Measurements from ENCODE around the gene GLMN.

GLMN gene, protein sequence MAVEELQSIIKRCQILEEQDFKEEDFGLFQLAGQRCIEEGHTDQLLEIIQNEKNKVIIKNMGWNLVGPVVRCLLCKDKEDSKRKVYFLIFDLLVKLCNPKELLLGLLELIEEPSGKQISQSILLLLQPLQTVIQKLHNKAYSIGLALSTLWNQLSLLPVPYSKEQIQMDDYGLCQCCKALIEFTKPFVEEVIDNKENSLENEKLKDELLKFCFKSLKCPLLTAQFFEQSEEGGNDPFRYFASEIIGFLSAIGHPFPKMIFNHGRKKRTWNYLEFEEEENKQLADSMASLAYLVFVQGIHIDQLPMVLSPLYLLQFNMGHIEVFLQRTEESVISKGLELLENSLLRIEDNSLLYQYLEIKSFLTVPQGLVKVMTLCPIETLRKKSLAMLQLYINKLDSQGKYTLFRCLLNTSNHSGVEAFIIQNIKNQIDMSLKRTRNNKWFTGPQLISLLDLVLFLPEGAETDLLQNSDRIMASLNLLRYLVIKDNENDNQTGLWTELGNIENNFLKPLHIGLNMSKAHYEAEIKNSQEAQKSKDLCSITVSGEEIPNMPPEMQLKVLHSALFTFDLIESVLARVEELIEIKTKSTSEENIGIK

GRCh38 chr1:92298573-92299476 is at the start of gene GLMN, which contains the start of gene RPAP2:
Gene GLMN (minus strand): TSS chr1:92298987. CDS start chr1:92297999, 988 bp downstream.
Gene RPAP2 (plus strand): TSS chr1:92299059. CDS start chr1:92299074, 15 bp downstream.
- peaks cover 0 to 12% of the 10 kb centered on the region in 2 donors for H3K4me1 ChIP-seq (ENCODE audit: control insufficient read depth in 1 of 2, insufficient read depth in 2 of 2, low read length in 2 of 2)
- H3K36me3 ChIP-seq (ENCODE audit: control insufficient read depth in 1 of 2, insufficient read depth in 2 of 2, low read length in 2 of 2), result peaks cover 3 to 8% of the 10 kb centered on the region in 2 donors
- H3K4me3 ChIP-seq (ENCODE audit: low read depth in 1 of 2, low read length in 2 of 2), result peak within 1 kb of the TSS; percentile 81 to 94
- H3K9me3 ChIP-seq (ENCODE audit: control insufficient read depth in 1 of 2, low read length in 2 of 2), result no peaks in the 10 kb centered on the region
- no peaks in the 10 kb centered on the region for H3K27me3 ChIP-seq (ENCODE audit: low read depth, low read length)
- peak within 1 kb of the TSS; percentile 92 for H3K27ac ChIP-seq (ENCODE audit: low read length)

GRCh38 chr1:92346866-92347640 is 48.3 kb upstream of the GLMN start:
- H3K4me1 ChIP-seq (ENCODE audit: control insufficient read depth in 1 of 2, insufficient read depth in 2 of 2, low read length in 2 of 2), result no peaks in the 10 kb centered on the region
- H3K9me3 ChIP-seq (ENCODE audit: control insufficient read depth in 1 of 2, low read length in 2 of 2), result peaks cover 0 to 5% of the 10 kb centered on the region in 2 donors
- no peak overlapping the region for H3K27ac ChIP-seq (ENCODE audit: low read length)
- no peak overlapping the region for H3K4me3 ChIP-seq (ENCODE audit: low read depth in 1 of 2, low read length in 2 of 2)
- no peaks in the 10 kb centered on the region for H3K27me3 ChIP-seq (ENCODE audit: low read depth, low read length)
- peaks cover 22 to 45% of the 10 kb centered on the region in 2 donors for H3K36me3 ChIP-seq (ENCODE audit: control insufficient read depth in 1 of 2, insufficient read depth in 2 of 2, low read length in 2 of 2)

GRCh38 chr1:92343061-92343460 is 44.3 kb upstream of the GLMN start:
- no peak overlapping the region for H3K4me3 ChIP-seq (ENCODE audit: low read depth in 1 of 2, low read length in 2 of 2)
- H3K27ac ChIP-seq (ENCODE audit: low read length), result no peak overlapping the region
- H3K27me3 ChIP-seq (ENCODE audit: low read depth, low read length), result no peaks in the 10 kb centered on the region
- H3K9me3 ChIP-seq (ENCODE audit: control insufficient read depth in 1 of 2, low read length in 2 of 2), result no peaks in the 10 kb centered on the region
- H3K36me3 ChIP-seq (ENCODE audit: control insufficient read depth in 1 of 2, insufficient read depth in 2 of 2, low read length in 2 of 2), result peaks cover 23% of the 10 kb centered on the region in 2 donors
- no peaks in the 10 kb centered on the region for H3K4me1 ChIP-seq (ENCODE audit: control insufficient read depth in 1 of 2, insufficient read depth in 2 of 2, low read length in 2 of 2)

DNA sequence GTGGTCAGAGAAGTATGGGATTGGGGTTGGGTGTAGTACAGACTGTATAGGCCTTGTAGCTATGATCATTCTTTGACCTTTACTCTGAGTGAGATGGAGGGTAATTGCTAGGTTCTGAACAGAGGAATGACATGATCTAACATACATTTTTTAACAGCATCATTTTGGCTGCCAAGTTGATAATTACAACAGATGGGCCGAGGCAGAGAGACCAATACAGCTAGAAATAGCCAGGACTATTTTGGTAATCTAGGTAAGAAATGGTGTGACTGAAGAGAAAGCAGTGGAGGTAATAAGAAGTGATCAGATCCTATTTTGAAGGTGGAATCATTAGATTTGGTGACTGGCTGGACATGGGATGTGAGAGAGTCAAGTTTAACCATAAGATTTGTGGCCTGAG is 43.6 kb upstream of the GLMN start:
- H3K36me3 ChIP-seq (ENCODE audit: control insufficient read depth in 1 of 2, insufficient read depth in 2 of 2, low read length in 2 of 2), result peaks cover 16 to 21% of the 10 kb centered on the region in 2 donors
- H3K4me1 ChIP-seq (ENCODE audit: control insufficient read depth in 1 of 2, insufficient read depth in 2 of 2, low read length in 2 of 2), result no peaks in the 10 kb centered on the region
- H3K27me3 ChIP-seq (ENCODE audit: low read depth, low read length), result no peaks in the 10 kb centered on the region

GRCh38 chr1:92340154-92340553 is 41.4 kb upstream of the GLMN start:
- H3K27me3 ChIP-seq (ENCODE audit: low read depth, low read length), result no peaks in the 10 kb centered on the region
- no peak overlapping the region for H3K27ac ChIP-seq (ENCODE audit: low read length)
- H3K36me3 ChIP-seq (ENCODE audit: control insufficient read depth in 1 of 2, insufficient read depth in 2 of 2, low read length in 2 of 2), result peaks cover 15 to 18% of the 10 kb centered on the region in 2 donors
- no peaks in the 10 kb centered on the region for H3K9me3 ChIP-seq (ENCODE audit: control insufficient read depth in 1 of 2, low read length in 2 of 2)
- no peaks in the 10 kb centered on the region for H3K4me1 ChIP-seq (ENCODE audit: control insufficient read depth in 1 of 2, insufficient read depth in 2 of 2, low read length in 2 of 2)
- no peak overlapping the region for H3K4me3 ChIP-seq (ENCODE audit: low read depth in 1 of 2, low read length in 2 of 2)

More for the DNA sequence above, 43.6 kb upstream of the GLMN start:
- no peaks in the 10 kb centered on the region for H3K9me3 ChIP-seq (ENCODE audit: control insufficient read depth in 1 of 2, low read length in 2 of 2)
- no peak overlapping the region for H3K27ac ChIP-seq (ENCODE audit: low read length)
- no peak overlapping the region for H3K4me3 ChIP-seq (ENCODE audit: low read depth in 1 of 2, low read length in 2 of 2)

DNA sequence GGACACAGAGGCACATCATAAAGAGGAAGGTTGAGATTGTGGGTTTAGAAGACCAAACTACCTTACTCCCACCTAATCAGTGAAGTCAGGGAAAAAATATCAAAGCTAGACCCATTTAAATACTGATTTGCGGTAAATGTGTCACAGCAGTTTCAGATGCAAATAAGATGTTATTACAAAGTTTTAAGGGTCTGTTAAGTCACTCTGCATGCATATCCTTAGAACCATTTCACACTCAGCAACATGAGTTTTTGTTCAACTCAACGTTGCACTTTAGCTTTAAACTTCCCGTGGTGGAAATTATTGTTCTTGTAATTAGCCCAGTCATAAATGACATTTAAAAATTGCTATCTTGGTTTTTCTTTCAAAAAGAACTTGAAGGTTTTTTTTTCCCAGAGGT is 34.9 kb upstream of the GLMN start:
- no peaks in the 10 kb centered on the region for H3K9me3 ChIP-seq (ENCODE audit: control insufficient read depth in 1 of 2, low read length in 2 of 2)
- no peaks in the 10 kb centered on the region for H3K27me3 ChIP-seq (ENCODE audit: low read depth, low read length)
- peaks cover 0 to 19% of the 10 kb centered on the region in 2 donors for H3K36me3 ChIP-seq (ENCODE audit: control insufficient read depth in 1 of 2, insufficient read depth in 2 of 2, low read length in 2 of 2)
- no peak overlapping the region for H3K27ac ChIP-seq (ENCODE audit: low read length)
- H3K4me1 ChIP-seq (ENCODE audit: control insufficient read depth in 1 of 2, insufficient read depth in 2 of 2, low read length in 2 of 2), result no peaks in the 10 kb centered on the region
- H3K4me3 ChIP-seq (ENCODE audit: low read depth in 1 of 2, low read length in 2 of 2), result no peak overlapping the region

DNA sequence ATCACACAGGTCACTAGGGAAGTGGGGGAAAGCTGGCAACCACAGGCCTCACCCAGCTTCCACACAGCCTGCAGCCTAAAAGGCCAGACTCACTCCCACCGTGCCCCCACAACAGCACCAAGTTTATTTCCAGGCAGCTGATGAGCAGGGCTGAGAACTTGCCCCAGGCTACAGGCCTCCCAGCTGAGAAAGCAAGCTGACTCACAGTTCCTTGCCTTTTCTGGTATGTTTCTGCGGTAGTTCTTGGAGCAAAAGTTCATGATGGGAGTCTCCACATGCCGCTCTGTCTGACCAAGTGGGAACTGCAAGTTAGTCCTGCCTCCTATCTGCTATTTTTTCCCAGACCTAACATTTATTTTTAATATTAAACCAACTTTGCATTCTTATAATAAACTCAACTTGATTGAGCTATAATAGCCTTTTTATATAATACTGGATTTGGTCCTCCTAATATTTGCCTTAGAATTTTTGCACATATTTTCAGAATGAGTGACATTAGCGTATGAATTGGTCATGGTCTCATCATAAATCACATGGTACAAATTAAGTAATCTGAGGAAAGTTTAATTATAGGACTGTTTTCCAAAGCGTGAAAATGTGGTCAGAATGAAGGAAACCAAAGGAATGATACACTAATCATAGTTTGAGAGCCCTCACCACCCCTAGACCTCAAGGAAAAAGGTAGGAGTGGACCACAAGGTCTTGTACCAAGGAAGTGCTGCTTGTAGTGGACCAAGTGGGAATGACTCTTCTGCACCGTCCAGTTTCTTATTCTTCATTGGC is 30.8 kb upstream of the GLMN start:
- Histone ChIP-seq H3K27me3 (ENCODE audit: low read depth, low read length) (no peaks in the 10 kb centered on the region), H3K27ac (ENCODE audit: low read length) (no peak overlapping the region), H3K4me3 (ENCODE audit: low read depth in 1 of 2, low read length in 2 of 2) (no peak overlapping the region), H3K9me3 (ENCODE audit: control insufficient read depth in 1 of 2, low read length in 2 of 2) (peaks cover 7 to 21% of the 10 kb centered on the region in 2 donors), H3K36me3 (ENCODE audit: control insufficient read depth in 1 of 2, insufficient read depth in 2 of 2, low read length in 2 of 2) (peaks cover 3 to 37% of the 10 kb centered on the region in 2 donors), H3K4me1 (ENCODE audit: control insufficient read depth in 1 of 2, insufficient read depth in 2 of 2, low read length in 2 of 2) (no peaks in the 10 kb centered on the region)

- Histone ChIP-seq H3K27me3 (ENCODE audit: low read depth, low read length) (no peaks in the 10 kb centered on the region), H3K36me3 (ENCODE audit: control insufficient read depth in 1 of 2, insufficient read depth in 2 of 2, low read length in 2 of 2) (peaks cover 9 to 51% of the 10 kb centered on the region in 2 donors), H3K4me3 (ENCODE audit: low read depth in 1 of 2, low read length in 2 of 2) (no peak overlapping the region), H3K9me3 (ENCODE audit: control insufficient read depth in 1 of 2, low read length in 2 of 2) (peaks cover 7 to 21% of the 10 kb centered on the region in 2 donors), H3K27ac (ENCODE audit: low read length) (no peak overlapping the region), H3K4me1 (ENCODE audit: control insufficient read depth in 1 of 2, insufficient read depth in 2 of 2, low read length in 2 of 2) (no peaks in the 10 kb centered on the region)
Observed at GRCh38 chr1:92327794-92328193, 29.0 kb upstream of the GLMN start.

DNA sequence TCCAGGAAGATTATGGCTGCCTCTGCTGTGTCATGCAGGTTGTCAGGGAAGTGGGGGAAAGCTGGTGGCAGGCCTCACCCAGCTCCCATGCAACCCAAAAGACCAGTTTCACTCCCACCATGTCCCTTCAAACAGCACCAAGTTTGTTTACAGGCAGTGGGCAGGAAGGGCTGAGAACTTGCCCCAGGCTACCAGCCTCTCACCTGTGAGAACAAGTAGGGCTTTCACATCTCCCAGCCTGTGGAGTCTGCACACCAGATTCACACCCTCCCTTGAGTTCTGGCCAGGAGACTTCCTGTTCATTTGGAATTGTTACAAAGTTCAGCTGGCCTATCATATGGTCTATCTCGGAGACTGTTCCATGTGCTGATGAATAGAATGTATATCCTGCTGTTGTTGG is 27.9 kb upstream of the GLMN start:
- no peaks in the 10 kb centered on the region for H3K4me1 ChIP-seq (ENCODE audit: control insufficient read depth in 1 of 2, insufficient read depth in 2 of 2, low read length in 2 of 2)
- peaks cover 7 to 21% of the 10 kb centered on the region in 2 donors for H3K9me3 ChIP-seq (ENCODE audit: control insufficient read depth in 1 of 2, low read length in 2 of 2)
- H3K27me3 ChIP-seq (ENCODE audit: low read depth, low read length), result no peaks in the 10 kb centered on the region
- H3K27ac ChIP-seq (ENCODE audit: low read length), result no peak overlapping the region
- peaks cover 9 to 51% of the 10 kb centered on the region in 2 donors for H3K36me3 ChIP-seq (ENCODE audit: control insufficient read depth in 1 of 2, insufficient read depth in 2 of 2, low read length in 2 of 2)
- H3K4me3 ChIP-seq (ENCODE audit: low read depth in 1 of 2, low read length in 2 of 2), result no peak overlapping the region

GRCh38 chr1:92324784-92325183 is 26.0 kb upstream of the GLMN start:
- Histone ChIP-seq H3K9me3 (ENCODE audit: control insufficient read depth in 1 of 2, low read length in 2 of 2) (peaks cover 7 to 21% of the 10 kb centered on the region in 2 donors), H3K27ac (ENCODE audit: low read length) (no peak overlapping the region), H3K4me1 (ENCODE audit: control insufficient read depth in 1 of 2, insufficient read depth in 2 of 2, low read length in 2 of 2) (no peaks in the 10 kb centered on the region), H3K27me3 (ENCODE audit: low read depth, low read length) (no peaks in the 10 kb centered on the region), H3K4me3 (ENCODE audit: low read depth in 1 of 2, low read length in 2 of 2) (no peak overlapping the region), H3K36me3 (ENCODE audit: control insufficient read depth in 1 of 2, insufficient read depth in 2 of 2, low read length in 2 of 2) (peaks cover 9 to 51% of the 10 kb centered on the region in 2 donors)

All from muscle layer of duodenum (tissue), 2 donors.